Jurkat, Clone E6-1 (cell line): ENCODE data around the gene TOR4A.

Experiments used
- DNase-seq: peaks from one replicate; pipeline ENCODE4 v3.0.0-alpha.2; 2011; ENCODE audit warnings: low read depth, low spot score
- H3K4me3 ChIP-seq: 2 replicates; pipeline ENCODE4 v1.5.1; 2011; ENCODE audit warnings: mild to moderate bottlenecking, low read length, control low read depth, moderate library complexity

Gene TOR4A

DNA sequence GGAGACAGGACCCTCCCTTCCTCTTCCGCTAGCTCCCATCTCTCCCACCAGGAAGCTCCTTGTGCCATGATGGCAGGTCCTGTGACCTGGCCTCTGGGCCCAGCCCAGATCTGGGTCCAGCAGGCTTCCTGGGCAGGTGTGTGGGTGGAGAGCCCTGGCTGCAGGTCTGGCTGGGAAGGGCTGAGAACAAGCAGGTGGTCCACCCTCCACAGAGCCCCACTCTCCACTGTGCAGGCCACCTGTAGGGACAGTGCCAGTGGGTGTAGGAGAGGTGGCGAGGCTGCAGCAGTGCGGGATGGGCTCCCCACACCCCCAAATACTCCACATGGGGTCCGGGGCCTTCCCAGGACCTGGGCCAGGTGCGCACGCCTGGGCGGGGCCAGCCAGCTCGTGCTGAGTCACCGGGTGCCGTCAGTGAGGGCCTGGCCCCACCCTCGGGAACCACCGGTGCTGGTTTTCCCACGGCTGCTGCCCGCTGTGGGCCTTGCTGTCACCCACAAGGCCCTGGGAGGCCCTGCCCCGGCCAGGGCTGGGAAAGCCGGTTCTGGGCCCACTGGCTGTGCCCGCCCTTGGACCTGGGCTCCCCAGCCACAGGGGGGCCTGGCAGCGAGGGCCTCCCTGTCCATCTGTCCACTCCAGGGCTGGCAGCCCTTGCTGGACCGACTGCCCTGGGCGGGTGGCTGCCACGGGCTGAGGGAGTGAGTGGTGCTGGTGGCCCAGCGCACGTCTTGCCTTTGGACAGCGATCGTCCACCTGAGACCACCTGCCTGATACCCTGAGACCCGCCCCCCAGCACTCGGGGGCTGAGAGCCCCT lies 33.9 kb downstream of the TOR4A start:
- no peak overlapping the region for H3K4me3 ChIP-seq
- no peak for DNase-seq

DNA sequence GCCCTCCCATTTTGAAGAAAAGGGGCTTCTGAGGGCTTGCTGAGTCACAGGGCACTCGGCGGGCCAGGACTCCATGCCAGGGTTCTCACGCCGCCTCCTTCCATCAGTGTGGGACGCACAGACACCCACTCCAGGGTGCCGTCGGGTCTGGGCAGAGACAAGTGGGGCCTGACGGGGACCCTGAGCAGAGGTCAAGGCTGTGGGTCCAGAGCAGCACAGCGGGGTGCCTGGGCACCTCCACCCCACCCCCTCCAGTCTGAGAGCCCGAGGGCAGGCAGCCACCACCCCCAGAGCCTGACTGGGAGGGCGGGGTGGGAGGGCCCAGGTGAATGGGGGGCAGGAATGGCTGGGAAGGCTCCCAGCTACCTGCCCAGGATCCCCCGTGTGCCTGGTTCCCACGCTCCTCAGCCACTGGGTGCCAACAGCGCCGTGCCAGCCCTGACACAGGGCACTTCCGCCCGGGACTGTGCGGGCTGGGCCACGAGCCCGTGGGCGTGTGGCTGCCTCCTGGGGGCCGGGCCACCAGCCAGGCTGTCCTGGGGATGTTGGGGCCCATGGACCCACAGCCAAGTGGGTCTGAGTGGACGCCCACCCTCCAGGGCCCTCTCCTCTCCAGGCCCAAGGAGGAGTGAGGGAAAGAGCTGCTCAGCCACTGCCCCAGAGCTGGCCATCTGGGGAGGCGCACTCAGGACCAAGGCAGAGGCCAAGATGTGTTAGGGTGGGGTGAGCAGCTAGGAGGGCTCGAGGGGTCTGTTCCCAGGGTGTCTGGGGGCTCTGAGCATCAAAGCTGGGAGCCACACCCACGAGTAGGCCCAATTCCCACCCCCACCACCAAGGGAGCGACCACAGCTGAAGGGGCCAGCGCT lies 34.7 kb downstream of the TOR4A start:
- no peak overlapping the region for H3K4me3 ChIP-seq
- no peak for DNase-seq

DNA sequence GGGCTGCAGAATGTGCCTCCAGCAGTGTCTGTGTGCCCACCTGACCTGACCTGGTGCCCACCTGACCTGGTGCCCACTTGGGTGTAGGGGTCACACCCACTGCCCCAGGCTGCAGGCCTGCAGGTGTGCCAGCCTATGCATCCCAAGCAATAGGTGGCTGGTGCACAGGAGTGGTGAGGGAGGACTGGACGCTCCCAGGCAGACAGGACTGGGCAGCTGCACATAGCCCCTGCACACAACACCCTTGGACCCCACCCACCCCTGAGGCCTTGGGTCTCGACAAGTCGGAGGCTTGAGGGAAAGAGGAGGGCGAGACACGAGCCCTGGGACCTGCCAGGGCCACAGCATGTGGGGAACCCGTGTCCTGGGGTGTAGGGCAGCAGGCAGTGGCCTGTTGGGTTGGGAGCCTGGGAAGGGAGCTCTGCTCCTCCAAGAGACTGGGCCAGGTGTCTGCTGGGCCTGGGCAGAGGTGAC lies 35.4 kb downstream of the TOR4A start:
- no peak for DNase-seq

DNA sequence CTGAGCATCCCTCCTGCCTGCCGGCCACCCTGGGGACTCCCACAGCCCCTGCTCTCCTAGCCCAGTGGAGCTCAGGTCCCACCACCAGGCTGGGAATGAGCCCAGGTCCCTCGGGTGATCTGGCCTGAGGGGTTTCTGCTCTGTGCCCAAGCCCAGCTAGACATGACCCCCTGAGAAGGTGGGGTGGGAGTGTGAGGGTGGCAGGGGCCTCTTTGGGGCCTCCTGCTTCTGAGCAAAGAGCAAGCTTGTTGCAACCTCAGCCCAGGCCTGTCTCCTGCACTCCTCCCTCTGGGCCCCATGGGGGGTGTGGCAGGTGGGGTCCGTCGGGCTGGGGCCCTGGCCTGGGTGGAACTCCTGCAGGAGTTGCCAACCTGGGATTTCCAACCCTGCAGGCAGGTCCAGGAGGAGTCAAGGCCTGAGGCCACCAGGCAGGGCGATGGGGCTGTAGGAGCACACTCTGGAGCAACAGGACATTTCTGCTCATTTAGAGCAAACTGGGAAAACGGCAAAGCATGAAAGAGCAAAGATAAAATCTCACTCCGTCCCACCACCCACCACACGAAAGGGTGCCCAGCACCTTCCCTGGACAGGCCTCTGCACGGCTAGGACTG lies 35.9 kb downstream of the TOR4A start:
- H3K4me3 ChIP-seq = no peak overlapping the region
- DNase-seq = no peak

More for the DNA sequence above, 35.4 kb downstream of the TOR4A start:
- H3K4me3 ChIP-seq = no peak overlapping the region

DNA sequence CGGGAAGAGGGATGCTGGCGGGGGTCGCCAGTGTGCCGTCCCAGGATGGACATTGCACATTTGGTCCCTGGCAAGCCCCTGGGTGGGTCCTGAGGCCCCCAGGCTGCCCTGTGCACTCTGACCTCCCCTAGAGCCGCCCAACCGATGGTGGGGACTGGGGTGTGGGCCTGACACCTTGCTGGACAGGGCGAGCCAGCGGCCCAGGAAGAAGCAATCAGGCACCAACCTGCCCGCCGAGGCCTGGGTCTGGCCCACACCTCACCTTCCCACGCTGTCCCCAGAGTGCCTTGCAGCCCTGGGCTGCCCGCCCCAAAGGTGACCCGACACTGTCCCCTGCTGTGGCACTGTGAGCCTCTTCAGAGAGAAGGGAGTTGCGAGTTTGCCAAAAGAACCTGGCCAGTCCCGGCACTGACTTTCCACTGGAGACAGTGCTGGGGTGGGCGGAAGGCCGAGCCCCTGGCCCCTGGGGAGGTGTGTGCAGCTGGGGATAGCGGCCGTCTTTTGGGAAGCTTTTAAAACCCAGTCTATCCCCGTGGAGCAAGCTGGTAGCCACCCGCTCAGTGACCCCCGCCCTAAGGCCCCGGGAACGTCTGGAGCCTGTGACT lies 36.5 kb downstream of the TOR4A start:
- DNase-seq = no peak
- no peak overlapping the region for H3K4me3 ChIP-seq

DNA sequence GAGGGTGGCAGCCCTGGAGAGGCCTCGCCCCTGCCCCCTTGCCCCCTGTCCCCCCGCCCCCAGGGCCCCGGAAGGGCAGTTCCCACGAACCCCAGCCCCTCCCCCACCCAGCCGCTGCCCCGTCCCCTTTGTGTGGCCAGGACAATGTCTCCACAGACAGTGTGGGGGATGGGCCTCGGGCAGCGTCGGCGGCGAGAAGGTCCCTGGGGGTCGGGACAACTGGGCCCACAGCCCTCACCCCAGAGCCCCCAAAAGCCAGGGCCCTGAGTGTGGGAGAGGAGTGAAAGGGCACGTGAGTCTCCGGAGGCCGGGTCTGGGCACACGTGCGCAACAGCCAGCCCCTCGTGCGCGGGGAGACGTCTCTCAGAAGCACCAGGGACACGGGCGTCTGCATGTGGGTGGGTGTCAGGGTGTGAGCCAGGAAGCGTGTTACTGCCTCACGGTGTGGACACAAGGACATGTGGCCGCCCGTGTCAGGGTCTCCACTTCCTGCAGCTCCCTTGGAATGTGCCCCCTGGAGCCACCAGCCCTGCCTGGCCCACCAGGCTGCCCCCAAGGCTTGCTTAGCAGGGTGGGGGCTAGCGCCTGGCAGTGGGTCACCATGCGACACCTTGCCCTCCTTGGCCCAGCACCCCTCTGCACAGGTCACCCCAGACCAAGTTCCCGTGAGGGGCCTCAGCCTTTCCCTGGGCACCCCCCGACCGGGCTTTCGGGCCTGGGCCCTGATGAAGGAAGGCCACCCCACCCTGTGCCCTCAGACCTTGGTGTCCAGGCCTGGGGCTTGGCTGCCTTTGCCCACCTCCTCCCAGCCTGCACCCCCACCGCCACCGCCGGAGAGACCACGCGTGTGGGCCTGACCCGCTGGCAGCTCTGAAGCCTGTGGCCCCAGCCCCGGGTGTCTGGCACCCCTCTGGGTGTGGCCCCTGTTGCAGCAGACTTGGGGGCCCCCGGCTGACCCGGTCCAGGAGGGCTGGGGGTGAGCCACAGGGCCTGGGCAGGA lies 37.3 kb downstream of the TOR4A start:
- no peak for DNase-seq
- no peak overlapping the region for H3K4me3 ChIP-seq

DNA sequence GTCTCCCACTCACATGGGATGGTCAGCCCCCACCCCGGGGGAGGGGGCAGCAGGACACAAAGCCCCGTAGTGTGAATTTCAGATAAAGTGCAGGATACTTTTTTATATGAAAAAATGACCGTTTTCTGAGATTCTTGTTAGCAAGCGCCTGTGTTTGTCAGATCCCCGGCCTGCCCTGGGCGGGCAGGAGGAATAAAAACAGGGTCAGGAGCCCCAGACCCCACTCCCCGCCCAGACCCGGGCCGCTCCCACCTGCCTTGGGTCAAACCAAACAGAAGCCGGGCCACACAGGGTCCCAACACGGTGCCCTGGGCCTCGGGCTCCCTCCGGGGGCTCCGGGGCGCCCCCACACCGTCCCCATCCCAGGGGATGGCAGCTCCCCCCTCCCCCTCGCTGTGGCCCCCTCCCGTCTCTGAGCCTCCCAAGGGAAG lies 38.1 kb downstream of the TOR4A start:
- no peak overlapping the region for H3K4me3 ChIP-seq
- DNase-seq = no peak

DNA sequence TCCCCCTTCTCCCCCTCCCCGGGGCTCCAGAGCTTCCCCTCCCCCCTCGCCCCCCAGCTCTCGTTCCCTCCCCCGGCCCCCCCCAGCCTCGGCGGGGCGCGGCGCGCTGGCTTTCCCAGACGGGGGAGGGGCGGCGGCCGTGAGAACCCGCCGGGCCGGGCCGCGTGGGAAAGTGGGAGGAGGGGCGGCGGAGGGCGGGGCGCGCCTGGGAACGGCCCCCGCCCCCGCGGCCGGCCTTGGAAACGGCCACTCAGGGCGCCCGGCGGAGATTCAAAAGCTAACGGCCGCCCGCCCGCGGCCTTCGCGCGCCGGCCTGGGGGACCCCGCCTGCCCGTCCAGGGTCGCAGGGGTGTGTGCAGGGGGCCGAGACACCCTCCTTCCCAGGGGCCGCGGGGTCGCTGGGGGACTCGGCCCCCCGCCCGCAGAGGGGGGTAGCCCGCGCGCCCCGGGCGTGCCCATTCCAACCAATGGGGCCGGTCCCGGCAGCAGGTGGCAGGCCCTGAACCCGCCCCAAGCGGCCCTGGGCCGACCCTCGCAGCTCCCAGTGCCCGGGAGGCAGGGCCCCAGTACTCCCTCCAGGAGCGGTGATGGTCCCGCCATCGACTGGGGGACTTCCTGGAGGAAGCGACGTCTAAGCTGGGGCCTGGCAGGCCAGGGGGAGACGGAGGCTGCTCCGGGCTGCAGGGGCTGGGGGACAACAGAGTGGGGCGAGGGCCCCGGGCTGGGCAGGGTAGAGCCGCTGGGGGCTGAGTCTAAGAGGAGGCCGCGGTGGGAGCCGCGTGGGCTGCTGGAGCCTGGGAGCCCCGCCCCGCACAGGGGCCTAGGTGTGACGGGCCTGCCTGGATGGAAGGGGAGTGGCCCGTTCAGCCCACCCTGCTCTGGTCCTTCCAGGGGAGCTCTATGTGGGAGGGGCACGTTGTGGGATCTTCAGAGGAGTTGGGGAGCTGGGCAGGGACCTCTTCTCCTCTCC lies 38.8 kb downstream of the TOR4A start:
- DNase-seq = no peak
- no peak overlapping the region for H3K4me3 ChIP-seq

DNA sequence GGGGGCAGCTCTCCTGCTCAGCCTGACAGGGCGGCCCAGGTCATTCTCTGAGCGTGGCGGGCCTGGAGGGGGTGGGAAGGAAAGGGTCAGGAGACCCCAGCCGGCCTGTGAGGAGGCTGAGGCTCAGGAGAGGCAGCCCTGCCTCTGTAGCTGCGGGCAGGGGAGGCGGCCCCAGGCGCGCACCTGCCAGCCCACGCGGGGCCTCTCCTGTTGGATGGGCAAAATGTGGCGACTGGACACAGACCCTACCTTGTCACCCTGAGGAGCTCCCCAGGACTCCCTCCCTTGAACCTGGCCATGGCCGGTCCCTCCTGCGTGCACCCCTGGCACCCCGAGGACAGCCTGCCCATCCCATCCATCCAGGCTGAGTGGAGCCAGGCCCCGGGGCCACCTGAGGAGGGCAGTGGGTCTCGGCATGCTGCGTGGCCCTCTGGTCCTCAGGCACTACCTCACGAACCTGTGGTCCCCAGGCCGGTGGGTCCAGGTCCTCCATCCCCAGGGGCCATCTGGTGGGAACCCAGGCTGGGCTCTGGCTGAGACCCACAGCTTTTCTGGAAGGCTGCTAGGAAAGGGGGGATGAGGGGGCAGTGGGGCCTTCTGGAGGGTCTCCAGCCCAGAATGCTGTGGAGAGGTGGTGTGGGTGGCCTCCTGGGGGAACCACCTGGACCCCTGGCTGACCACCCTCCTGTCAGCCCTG lies 39.6 kb downstream of the TOR4A start:
- no peak overlapping the region for H3K4me3 ChIP-seq
- DNase-seq = no peak

DNA sequence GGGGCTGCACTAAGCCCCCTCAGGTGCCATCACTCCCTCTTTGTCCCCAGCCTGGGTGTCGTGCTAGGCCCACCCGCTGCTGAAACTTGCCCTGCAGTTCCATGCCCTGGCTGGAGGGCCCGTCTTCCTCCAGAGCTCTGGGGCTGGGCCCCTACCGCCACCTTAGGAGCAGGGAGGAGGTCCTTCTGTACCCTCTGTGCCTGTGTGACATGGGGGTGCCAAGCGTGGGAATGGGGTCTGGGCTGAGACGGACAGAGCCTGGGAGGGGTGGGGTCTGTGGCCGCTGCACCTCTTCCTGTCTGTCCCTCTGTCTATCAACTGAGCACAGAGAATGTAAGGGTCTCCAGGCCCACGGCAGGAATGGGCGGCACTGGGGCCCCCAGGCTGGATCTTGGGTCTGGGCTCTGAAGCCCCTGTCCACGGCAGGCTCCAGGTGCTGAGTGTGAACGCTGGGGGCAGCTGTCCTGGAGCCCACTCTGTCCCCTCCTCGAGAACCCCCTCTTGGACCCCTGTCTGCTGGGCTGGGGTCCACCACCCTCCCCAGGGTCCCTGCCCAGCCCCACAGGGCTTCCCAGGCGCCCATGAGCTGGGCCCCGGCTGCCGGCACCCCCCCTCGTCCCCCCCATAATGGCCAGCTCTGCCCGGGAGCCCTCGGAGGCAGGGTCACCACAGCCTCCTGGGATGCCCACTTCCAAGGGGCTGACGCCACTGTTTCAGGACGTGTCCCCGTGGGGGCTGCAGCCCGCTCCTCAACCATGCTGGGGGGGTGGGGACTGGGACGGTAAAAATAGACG lies 40.4 kb downstream of the TOR4A start:
- no peak for DNase-seq
- no peak overlapping the region for H3K4me3 ChIP-seq

DNA sequence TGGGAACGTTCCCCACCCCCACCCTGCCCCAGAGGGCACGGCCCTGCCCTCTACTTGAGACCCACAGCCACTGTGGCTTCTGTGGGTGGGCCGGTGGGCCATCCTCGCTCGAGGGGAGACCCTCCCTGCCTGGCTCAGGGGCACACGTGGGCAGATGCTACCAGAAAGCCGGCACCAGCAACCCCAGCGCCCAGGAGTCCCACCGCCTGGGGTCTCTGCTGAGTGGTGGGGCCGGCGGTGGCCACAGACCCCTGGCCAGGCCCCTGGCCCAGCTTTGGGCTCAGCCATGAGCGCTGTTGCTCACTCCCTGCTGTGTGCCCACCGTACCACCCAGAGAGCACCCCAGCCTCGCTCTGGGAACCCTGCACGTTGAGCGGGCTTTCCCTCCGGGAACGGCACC lies 41.1 kb downstream of the TOR4A start:
- no peak for DNase-seq
- no peak overlapping the region for H3K4me3 ChIP-seq

DNA sequence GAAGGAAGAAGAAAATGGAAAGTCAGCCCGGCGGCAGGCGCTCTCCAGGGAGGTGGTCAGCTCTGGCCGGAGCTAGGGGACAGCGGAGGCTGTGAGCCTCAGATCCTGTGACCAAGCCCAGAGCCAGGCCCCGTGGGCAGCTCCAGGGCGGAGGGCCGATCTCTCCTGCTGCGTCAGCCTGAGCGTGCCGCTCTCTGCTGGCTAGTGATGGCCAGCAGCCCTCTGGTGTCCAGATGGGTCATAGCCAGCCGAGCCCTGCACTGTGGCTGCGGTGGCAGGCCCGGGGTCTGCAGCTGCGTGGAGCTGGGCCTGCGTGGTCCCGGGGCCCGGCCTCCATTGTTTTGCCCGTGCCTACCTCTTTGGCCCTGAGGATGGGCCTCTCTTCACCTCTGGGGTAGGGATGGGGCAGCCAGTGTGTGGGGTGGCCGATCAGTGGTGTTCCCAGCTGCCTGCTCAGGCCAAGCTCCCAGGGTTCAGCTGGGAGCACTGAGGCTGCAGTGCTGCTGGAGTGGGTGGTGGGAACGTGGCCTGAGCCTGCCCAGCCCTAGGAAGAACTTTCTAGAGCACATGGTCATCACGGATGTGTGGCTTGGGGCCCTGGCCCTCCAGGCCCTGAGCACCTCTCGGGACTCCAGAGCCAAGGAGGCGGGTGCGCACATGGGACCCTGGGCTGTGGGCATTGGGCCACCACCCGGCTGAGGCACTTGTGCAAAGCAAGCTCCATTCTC lies 41.6 kb downstream of the TOR4A start:
- DNase-seq = no peak
- H3K4me3 ChIP-seq = no peak overlapping the region

DNA sequence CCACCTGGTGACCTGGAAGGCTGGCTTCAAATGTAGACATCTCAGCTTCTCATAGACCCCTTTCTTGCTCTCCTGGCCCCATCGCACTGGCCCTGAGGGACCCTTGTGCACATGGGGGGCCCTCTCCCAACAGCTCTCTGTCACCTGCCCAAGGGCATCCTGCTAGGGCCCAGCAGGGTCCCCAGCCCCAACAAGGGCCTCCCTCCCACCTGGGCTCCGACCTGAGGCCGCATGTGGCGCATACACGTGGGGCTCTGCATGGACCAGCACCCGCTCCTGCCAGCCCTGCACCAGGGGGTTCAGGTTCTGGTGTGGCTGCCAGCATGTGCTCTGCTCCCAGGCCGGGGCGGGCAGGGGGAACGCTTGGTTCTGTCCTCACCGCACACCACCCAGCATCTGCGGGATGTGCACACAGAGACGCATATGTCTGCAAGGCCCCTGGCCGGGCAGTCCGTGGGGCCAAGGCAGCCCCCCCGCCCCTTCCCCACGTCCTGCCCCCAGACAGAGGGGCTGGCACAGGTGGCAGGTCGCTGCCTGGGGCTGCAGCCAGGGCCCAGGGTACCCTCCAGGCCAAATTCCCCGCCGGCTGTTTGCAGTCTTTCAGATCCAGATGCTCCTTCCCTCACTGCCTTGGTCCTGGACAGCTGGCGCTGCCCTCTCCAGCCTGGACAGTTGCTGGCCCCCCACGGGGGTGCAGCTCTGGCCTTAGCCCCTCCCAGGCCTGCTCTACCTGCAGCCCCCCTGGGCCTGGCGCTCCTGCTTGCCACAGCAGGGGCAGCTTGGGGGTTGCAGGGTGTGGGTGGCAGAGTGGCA lies 42.4 kb downstream of the TOR4A start:
- no peak overlapping the region for H3K4me3 ChIP-seq
- DNase-seq = no peak

DNA sequence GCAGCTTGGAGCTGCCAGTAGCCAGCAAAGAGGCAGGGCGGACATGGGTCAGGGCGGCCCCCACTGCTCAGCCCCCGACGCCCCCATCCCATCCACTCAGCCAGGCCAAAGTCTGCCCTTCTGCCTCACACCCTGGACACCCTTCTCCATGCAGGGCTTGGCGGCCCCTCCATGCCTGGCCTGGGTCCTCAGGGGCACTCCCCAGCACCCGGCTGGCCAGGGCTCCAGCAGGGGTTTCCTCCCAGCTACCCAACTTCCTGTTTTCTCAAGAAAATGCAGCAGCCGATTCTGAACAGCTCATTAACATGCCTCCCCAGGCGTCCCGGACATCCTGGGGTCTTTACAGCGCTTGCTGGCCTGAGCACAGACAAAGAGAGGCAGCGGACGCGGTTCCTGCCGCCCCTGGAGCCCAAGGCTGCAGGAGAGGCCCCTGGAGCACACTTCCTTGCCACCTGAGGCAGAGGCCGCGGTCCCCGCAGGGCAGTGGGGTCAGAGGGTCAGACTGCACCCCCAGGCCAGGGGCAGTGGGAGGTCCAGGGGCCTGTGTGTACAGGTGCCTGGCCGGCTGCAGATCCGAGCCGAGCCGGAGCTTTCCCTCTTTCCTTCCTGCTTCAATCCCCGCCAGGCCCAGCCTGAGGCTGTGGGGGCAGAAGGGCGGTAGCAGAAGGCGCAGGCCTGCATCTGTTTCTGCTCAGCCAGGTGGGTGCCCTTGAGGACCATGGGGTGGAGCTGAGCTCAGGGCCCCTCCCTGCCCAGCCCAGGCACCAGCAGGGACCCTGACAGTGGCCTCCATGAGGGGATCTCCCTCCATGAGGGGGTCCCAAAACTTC lies 43.2 kb downstream of the TOR4A start:
- no peak for DNase-seq
- no peak overlapping the region for H3K4me3 ChIP-seq
